Cardiac muscle cell (in vitro differentiated cells and primary cell): ENCODE measurements around the gene PTPRT. TPM values are rescaled to one million over a fixed set of nuclear protein-coding genes. Genes with fewer than 3 reads are reported as not detected.

ENCODE experiments used
- DNase-seq, 2 donors: peaks; one replicate each; pipeline versions ENCODE4 v3.0.0 to v3.0.0-alpha.2; 2010 to 2017; ENCODE audit warnings: low read depth in 1 of 2, low spot score in 1 of 2
- H3K27ac ChIP-seq: fragments of 200-600 bp; sonication (generic); 2 replicates; pipeline ENCODE4 v1.5.1; 2016
- H3K27me3 ChIP-seq: fragments of 200-600 bp; sonication (generic); 2 replicates; pipeline ENCODE4 v1.6.0; 2016; ENCODE audit warnings: control low read depth
- H3K36me3 ChIP-seq: fragments of 200-600 bp; sonication (generic); 2 replicates; pipeline ENCODE4 v1.5.1; 2016; ENCODE audit warnings: control low read depth
- H3K4me1 ChIP-seq: fragments of 200-600 bp; sonication (generic); 2 replicates; pipeline ENCODE4 v1.8.1; 2017; ENCODE audit warnings: low read depth, mild to moderate bottlenecking, mixed run types
- H3K4me3 ChIP-seq: fragments of 200-600 bp; sonication (generic); 2 replicates; pipeline ENCODE4 v1.5.1; 2016; ENCODE audit warnings: mild to moderate bottlenecking
- H3K9me3 ChIP-seq: fragments of 200-600 bp; sonication (generic); 2 replicates; pipeline ENCODE4 v1.5.1; 2017; ENCODE audit warnings: low read depth, mild to moderate bottlenecking, control low read depth
- polyA plus RNA-seq: library from polyadenylated mRNA; unstranded; fragments of >200 nt; fragmentation: Nextera tagmentation; extraction: Ambion mirVana; gene quantifications from 2 replicates; pipeline ENCODE4 v1.2.1, GENCODE V29; 2016
- total RNA-seq: library from RNA; depleted of rRNA; stranded (reverse); fragments of >200 nt; gene quantifications from 2 replicates; pipeline ENCODE4 v1.2.3, GENCODE V29; 2016
- TF ChIP-seq, protein P1 (sequence below): IDR thresholded peaks from 2 replicates; pipeline ENCODE4 v1.5.1; 2012; ENCODE audit warnings: low read depth, mild to moderate bottlenecking, low read length

The PTPRT gene
- total and polyA plus RNA-seq, 2 experiments from 2014 or later, result 0.30 to 1.4 TPM

DNA sequence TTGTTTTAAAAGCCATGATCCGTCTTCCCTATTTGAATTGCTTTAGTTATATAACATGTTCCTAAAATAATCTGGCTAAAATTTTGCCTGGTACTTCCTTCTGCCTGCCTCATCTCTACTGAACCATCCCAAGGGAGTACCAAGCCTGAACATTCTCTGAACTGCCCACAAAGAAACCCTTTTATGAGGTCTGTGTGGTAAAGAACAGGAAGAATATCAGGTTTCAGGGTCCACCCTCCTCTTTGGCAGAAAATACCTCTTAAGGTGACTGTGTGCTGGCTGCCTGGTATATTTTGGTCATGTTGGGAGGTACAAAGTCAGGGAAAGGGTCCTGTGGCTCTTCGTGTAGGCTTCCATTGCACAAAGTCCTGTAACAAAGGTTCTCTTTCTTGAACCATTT lies 997.4 kb downstream of the PTPRT start:
- TF ChIP-seq, protein P1, sequence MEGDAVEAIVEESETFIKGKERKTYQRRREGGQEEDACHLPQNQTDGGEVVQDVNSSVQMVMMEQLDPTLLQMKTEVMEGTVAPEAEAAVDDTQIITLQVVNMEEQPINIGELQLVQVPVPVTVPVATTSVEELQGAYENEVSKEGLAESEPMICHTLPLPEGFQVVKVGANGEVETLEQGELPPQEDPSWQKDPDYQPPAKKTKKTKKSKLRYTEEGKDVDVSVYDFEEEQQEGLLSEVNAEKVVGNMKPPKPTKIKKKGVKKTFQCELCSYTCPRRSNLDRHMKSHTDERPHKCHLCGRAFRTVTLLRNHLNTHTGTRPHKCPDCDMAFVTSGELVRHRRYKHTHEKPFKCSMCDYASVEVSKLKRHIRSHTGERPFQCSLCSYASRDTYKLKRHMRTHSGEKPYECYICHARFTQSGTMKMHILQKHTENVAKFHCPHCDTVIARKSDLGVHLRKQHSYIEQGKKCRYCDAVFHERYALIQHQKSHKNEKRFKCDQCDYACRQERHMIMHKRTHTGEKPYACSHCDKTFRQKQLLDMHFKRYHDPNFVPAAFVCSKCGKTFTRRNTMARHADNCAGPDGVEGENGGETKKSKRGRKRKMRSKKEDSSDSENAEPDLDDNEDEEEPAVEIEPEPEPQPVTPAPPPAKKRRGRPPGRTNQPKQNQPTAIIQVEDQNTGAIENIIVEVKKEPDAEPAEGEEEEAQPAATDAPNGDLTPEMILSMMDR, result no peak
- no peak overlapping the region for H3K4me3 ChIP-seq

DNA sequence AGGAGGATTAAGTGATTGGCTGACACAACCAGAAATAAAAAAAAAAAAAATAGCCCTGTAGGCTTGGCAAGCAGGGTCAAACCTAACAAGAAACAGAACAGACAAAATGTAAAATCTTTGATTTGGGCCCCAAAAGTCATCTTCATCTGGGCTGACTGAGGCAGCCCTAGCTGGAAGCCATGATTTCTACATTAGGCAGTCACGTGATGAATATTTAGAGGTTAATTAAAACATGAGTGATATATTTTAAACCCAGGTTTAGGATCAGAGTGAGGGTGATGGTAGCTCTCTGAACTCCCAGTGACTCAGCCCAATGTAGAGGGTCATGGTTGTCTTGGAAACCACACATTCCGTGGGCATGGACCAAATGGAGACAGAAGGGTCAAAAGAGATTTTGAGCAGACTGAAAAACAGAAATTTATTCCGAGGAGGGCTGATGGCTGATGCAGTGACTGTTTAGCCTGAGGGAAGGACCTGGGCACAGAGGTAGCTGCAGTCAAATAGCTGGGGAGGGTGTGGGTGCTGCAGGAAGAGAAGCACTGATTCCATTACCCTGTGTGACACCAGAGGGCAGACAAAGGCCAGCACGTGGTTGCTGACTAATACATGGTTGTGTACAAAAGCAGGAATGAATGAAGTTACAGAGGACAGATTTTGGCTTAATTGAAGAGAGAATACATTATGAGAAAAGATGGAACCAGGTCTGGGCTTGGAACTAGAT lies 998.4 kb downstream of the PTPRT start:
- no peak for DNase-seq
- H3K4me1 ChIP-seq, result no peaks in the 10 kb centered on the region
- no peaks in the 10 kb centered on the region for H3K27me3 ChIP-seq
- H3K4me3 ChIP-seq, result no peak overlapping the region
- no peak overlapping the region for H3K27ac ChIP-seq
- H3K9me3 ChIP-seq, result no peaks in the 10 kb centered on the region
- TF ChIP-seq, protein P1, result no peak
- H3K36me3 ChIP-seq, result no peaks in the 10 kb centered on the region

More for the DNA sequence above, 997.4 kb downstream of the PTPRT start:
- Histone ChIP-seq H3K27ac (no peak overlapping the region), H3K27me3 (no peaks in the 10 kb centered on the region), H3K4me1 (no peaks in the 10 kb centered on the region), H3K9me3 (no peaks in the 10 kb centered on the region), H3K36me3 (no peaks in the 10 kb centered on the region)
- DNase-seq, result no peak

DNA sequence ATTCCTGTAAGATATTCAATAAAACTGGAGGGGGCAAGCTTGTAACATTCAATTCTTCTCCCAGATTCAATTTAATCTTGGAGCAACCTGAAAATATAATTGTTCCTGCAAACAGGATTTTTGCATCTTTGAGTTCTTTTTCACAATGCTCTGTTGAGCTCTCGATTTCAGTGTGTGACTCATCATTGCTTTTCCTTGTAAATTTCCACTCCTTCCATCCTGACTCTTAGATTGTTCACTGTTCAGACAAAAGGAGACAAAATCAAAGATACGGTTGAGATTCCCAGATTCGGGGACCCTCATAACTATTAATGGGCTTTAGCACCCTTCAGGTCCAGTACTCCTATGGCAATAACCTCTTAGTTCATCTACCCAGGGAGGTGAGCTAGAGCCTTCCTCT lies 999.6 kb downstream of the PTPRT start:
- Histone ChIP-seq H3K27me3 (no peaks in the 10 kb centered on the region), H3K4me1 (no peaks in the 10 kb centered on the region), H3K27ac (no peak overlapping the region), H3K4me3 (no peak overlapping the region), H3K9me3 (no peaks in the 10 kb centered on the region), H3K36me3 (no peaks in the 10 kb centered on the region)
- TF ChIP-seq, protein P1, result no peak
- DNase-seq, result no peak

DNA sequence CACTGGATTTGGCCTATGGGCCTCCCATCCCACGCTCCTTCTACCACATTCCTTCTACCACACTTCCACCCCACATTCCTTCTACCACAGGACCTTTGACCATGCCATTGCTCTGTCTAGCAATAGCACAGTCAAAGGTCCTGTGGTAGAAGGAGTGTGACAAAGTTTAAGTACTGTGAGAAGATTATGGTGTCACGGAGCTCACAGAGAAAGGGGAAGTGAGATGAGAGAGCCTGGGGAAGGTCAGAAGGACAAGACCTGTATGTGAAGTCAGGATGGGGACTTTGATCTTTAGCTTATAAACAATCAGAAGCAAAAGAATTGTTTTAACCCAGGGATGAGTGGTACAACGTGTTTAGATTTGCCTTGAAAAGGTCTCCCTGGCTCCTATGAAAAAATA lies 1003.4 kb downstream of the PTPRT start:
- H3K4me1 ChIP-seq, result no peaks in the 10 kb centered on the region
- TF ChIP-seq, protein P1, result no peak
- H3K27me3 ChIP-seq, result no peaks in the 10 kb centered on the region
- H3K36me3 ChIP-seq, result no peaks in the 10 kb centered on the region
- no peak for DNase-seq
- no peaks in the 10 kb centered on the region for H3K9me3 ChIP-seq
- H3K4me3 ChIP-seq, result no peak overlapping the region
- H3K27ac ChIP-seq, result no peak overlapping the region

DNA sequence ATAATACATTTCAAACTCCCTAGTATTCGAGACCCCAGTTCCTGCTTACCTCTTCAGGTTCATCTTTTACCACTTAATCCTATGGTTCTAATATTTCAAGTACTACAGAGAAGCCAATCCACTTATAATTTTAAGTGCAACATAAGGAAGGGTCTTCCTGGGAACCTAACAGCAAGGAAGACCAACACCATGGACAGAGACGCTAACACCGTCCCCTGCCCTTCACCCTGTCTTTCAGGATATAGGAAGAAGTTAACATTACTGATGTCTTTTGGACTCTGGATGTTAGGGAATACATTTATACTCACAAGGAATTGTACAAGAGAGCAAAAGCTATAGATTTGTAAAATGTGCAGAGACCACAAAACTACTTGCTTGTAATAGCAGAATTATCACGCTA lies 1006.6 kb downstream of the PTPRT start:
- no peaks in the 10 kb centered on the region for H3K36me3 ChIP-seq
- no peaks in the 10 kb centered on the region for H3K4me1 ChIP-seq
- no peaks in the 10 kb centered on the region for H3K27me3 ChIP-seq
- no peak overlapping the region for H3K27ac ChIP-seq
- DNase-seq, result peak in 1 of 2 donors; percentile 13
- H3K9me3 ChIP-seq, result no peaks in the 10 kb centered on the region
- H3K4me3 ChIP-seq, result no peak overlapping the region
- TF ChIP-seq, protein P1, result no peak
